Gastrocnemius medialis (tissue), 4 donors: ENCODE measurements around the gene PLA2G1B. TPM values are rescaled to one million over a fixed set of nuclear protein-coding genes. Genes with fewer than 3 reads are reported as not detected.

Experiments
- ATAC-seq, 2 donors: fragments of 150-250 bp; one replicate each; pipeline ENCODE4 v1.9.1; 2016
- DNase-seq, 2 donors: peaks; one replicate each; pipeline ENCODE4 v3.0.0-alpha.2; 2019
- H3K27ac ChIP-seq, 4 donors: fragments of 200-600 bp; sonication (generic); 1 replicate in 1 of 4; 2 replicates in 3 of 4; pipeline ENCODE4 v1.5.1; 2016 to 2018; ENCODE audit warnings: mild to moderate bottlenecking in 2 of 4, moderate library complexity in 1 of 4
- H3K27me3 ChIP-seq, 3 donors: fragments of 200-600 bp; sonication (generic) in 2 of 3; 1 replicate in 1 of 3; 2 replicates in 2 of 3; pipeline versions ENCODE4 v1.5.1 to v1.6.0; 2016 to 2019; ENCODE audit warnings: mild to moderate bottlenecking in 1 of 3, moderate library complexity in 1 of 3
- H3K36me3 ChIP-seq, 2 donors: fragments of 200-600 bp; sonication (generic) in 1 of 2; one replicate each; pipeline ENCODE4 v1.5.1; 2017 to 2018
- H3K4me1 ChIP-seq, 2 donors: fragments of 200-600 bp; sonication (generic) in 1 of 2; one replicate each; pipeline ENCODE4 v1.5.1; 2016 to 2017; ENCODE audit warnings: mild to moderate bottlenecking in 2 of 2
- H3K4me3 ChIP-seq, 4 donors: fragments of 200-600 bp; sonication (generic) in 3 of 4; 1 replicate in 1 of 4; 2 replicates in 3 of 4; pipeline ENCODE4 v1.5.1; 2016 to 2019; ENCODE audit warnings: mild to moderate bottlenecking in 2 of 4
- H3K9me3 ChIP-seq, 3 donors: fragments of 200-600 bp; sonication (generic) in 2 of 3; 1 replicate in 1 of 3; 2 replicates in 2 of 3; pipeline ENCODE4 v1.5.1; 2016 to 2019
- POLR2A ChIP-seq, 2 donors: fragments of 450-650 bp; IDR thresholded peaks; one replicate each; pipeline ENCODE4 v1.6.1; 2017; ENCODE audit warnings: antibody characterized with exemption in 2 of 2, mild to moderate bottlenecking in 2 of 2, moderate library complexity in 2 of 2
- in situ Hi-C, 4 donors: fragments of 200-750 bp; cut with MboI; loops; one replicate each; pipeline versions ENCODE4 v1.15.0 to v1.8.0; 2017; ENCODE audit warnings: low sequenced_read_pairs in 4 of 4
- intact Hi-C: fragments of 100-400 bp; cut with DNase I; formaldehyde crosslinking; loops from one replicate; pipeline ENCODE4 v1.15.1; 2023; ENCODE audit warnings: low total_unique reads
- total RNA-seq, 4 donors: library from RNA; depleted of rRNA; stranded (reverse); fragments of >200 nt; gene quantifications; one replicate each; pipeline versions ENCODE4 v1.1.0 to v1.2.3, GENCODE V29; 2016
- TF ChIP-seq, protein P1 (sequence below), 5 experiments: fragments of 450-650 bp in 3 of 5; fragments of 200-600 bp in 2 of 5; sonication (generic) in 2 of 5; IDR thresholded peaks in 4 of 5; conservative IDR thresholded peaks in 1 of 5; 1 replicate in 4 of 5; 2 replicates in 1 of 5; pipeline ENCODE4 v1.5.1; 2016 to 2019; ENCODE audit warnings: antibody characterized with exemption in 5 of 5, mild to moderate bottlenecking in 3 of 5, moderate library complexity in 3 of 5

The PLA2G1B gene
- total RNA-seq, 4 donors from 2014 or later = not detected

DNA sequence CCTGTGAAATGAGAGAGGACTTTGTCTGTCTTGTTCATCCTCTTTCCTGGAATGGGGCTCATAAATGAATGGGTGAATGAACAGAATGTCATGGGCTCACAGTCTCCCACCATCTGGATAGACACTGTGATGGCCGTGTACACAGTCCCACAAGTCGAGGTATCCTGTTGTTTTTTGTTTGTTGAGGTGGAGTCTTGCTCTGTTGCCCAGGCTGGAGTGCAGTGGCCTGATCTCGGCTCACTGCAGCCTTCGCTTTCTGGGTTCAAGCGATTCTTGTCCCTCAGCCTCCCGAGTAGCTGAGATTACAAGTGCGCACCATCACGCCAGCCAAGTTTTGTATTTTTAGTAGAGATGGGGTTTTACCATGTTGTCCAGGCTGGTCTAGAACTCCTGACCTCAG is 16.1 kb upstream of the PLA2G1B start:
- H3K27ac ChIP-seq = no peak overlapping the region
- no peak overlapping the region for H3K4me3 ChIP-seq
- no peak for DNase-seq
- no peaks in the 10 kb centered on the region for H3K9me3 ChIP-seq
- intact Hi-C loops (loop anchor here (5.0 kb wide), 1 partner anchor 79 kb away; no protein-coding TSS in a partner anchor), in situ Hi-C loops (loop anchor here in 1 of 4 donors (10.0 kb wide), 1 partner anchor 81 kb away; no protein-coding TSS in a partner anchor)
- TF ChIP-seq, protein P1, sequence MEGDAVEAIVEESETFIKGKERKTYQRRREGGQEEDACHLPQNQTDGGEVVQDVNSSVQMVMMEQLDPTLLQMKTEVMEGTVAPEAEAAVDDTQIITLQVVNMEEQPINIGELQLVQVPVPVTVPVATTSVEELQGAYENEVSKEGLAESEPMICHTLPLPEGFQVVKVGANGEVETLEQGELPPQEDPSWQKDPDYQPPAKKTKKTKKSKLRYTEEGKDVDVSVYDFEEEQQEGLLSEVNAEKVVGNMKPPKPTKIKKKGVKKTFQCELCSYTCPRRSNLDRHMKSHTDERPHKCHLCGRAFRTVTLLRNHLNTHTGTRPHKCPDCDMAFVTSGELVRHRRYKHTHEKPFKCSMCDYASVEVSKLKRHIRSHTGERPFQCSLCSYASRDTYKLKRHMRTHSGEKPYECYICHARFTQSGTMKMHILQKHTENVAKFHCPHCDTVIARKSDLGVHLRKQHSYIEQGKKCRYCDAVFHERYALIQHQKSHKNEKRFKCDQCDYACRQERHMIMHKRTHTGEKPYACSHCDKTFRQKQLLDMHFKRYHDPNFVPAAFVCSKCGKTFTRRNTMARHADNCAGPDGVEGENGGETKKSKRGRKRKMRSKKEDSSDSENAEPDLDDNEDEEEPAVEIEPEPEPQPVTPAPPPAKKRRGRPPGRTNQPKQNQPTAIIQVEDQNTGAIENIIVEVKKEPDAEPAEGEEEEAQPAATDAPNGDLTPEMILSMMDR (IDR thresholded peaks at IDR 0.05 in 4 of 5, conservative IDR thresholded peaks at IDR 0.05 in 1 of 5) = no peak
- no peak for TF ChIP-seq POLR2A (IDR thresholded peaks at IDR 0.05)
- no peaks in the 10 kb centered on the region for H3K27me3 ChIP-seq
- no peaks in the 10 kb centered on the region for H3K36me3 ChIP-seq
- no peaks in the 10 kb centered on the region for H3K4me1 ChIP-seq
- ATAC-seq = no peak

- H3K9me3 ChIP-seq = no peaks in the 10 kb centered on the region
- DNase-seq (no peak), ATAC-seq (no peak)
- H3K27ac ChIP-seq = no peak overlapping the region
- no peaks in the 10 kb centered on the region for H3K27me3 ChIP-seq
- intact Hi-C loops (loop anchor here (5.0 kb wide), 1 partner anchor 79 kb away; no protein-coding TSS in a partner anchor), in situ Hi-C loops (loop anchor here in 1 of 4 donors (10.0 kb wide), 1 partner anchor 82 kb away; no protein-coding TSS in a partner anchor)
- no peaks in the 10 kb centered on the region for H3K36me3 ChIP-seq
- no peaks in the 10 kb centered on the region for H3K4me1 ChIP-seq
- no peak overlapping the region for H3K4me3 ChIP-seq
- TF ChIP-seq, protein P1 (IDR thresholded peaks at IDR 0.05 in 4 of 5, conservative IDR thresholded peaks at IDR 0.05 in 1 of 5) = no peak
- no peak for TF ChIP-seq POLR2A (IDR thresholded peaks at IDR 0.05)
Measured at GRCh38 chr12:120343039-120343537, 15.5 kb upstream of the PLA2G1B start.

GRCh38 chr12:120342175-120343038 is 14.8 kb upstream of the PLA2G1B start:
- DNase-seq = no peak
- Histone ChIP-seq H3K27me3 (no peaks in the 10 kb centered on the region), H3K27ac (no peak overlapping the region), H3K4me3 (no peak overlapping the region), H3K9me3 (no peaks in the 10 kb centered on the region), H3K36me3 (no peaks in the 10 kb centered on the region), H3K4me1 (no peaks in the 10 kb centered on the region)
- ATAC-seq = no peak
- intact Hi-C loops = loop anchor here (5.0 kb wide), 1 partner anchor 80 kb away; no protein-coding TSS in a partner anchor
- in situ Hi-C loops = loop anchor here in 1 of 4 donors (10.0 kb wide), 1 partner anchor 82 kb away; no protein-coding TSS in a partner anchor
- TF ChIP-seq, protein P1 (IDR thresholded peaks at IDR 0.05 in 4 of 5, conservative IDR thresholded peaks at IDR 0.05 in 1 of 5) = no peak
- no peak for TF ChIP-seq POLR2A (IDR thresholded peaks at IDR 0.05)

DNA sequence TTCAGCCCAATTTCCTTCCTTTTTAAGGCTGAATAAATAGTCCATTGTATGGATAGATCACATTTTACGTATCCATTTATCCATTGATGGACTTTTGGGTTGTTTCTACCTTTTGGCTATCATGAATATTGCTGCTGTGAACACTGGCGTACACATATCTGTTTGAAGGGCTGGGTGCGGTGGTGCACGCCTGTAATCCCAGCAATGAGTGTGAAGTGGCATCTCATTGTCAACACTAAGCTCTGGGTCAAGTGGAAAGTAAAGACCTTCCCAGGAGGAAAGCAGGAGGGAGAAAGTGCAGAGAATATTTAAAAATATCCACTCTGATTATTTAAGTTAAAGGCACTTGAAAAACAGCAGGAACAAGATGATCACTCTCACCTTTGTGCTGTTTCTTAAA is 11.7 kb upstream of the PLA2G1B start:
- H3K27me3 ChIP-seq = no peaks in the 10 kb centered on the region
- H3K9me3 ChIP-seq = no peaks in the 10 kb centered on the region
- no peaks in the 10 kb centered on the region for H3K36me3 ChIP-seq
- no peak for DNase-seq
- TF ChIP-seq, protein P1 (IDR thresholded peaks at IDR 0.05 in 4 of 5, conservative IDR thresholded peaks at IDR 0.05 in 1 of 5) = no peak
- TF ChIP-seq POLR2A (IDR thresholded peaks at IDR 0.05) = no peak
- no peaks in the 10 kb centered on the region for H3K4me1 ChIP-seq
- intact Hi-C loops (no loop called here), in situ Hi-C loops (no loop called here)
- no peak for ATAC-seq
- H3K27ac ChIP-seq = no peak overlapping the region
- no peak overlapping the region for H3K4me3 ChIP-seq
